ENCODE measurements around the gene PNKD.

PNKD gene

DNA sequence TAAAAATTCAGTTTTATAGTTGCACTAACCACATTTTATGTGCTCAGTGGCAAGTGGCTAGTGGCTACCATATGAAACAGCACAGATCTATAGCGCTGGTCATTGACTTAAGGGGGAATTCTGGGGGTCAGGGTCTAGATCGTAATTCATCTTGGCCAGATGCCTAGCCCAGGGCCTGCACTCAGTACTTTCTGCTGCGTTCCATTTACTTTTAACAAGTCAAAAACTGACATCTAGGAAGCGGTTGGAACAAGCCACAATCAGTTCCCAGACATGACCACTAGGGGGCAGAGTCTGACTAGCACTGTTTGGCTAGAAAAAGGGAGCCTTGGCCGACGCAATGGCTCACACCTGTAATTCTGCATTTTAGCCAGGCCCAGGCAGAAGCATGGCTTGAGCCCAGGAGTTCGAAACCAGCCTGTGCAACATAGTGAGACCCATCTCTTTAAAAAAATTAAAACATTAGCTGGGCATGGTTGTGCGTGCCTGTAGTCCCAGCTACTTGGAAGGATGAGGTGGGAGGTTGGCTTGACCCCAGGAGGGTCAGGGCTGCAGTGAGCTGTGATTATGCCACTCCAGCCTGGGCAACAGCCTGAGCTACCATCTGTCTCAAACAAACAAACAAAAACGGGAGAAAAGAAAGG, 31.0 kb downstream of the PNKD start:
- DNase-seq (ENCODE audit: low read depth in 1 of 2, low spot score in 1 of 2): peak; percentile 78 to 93
- no peaks in the 10 kb centered on the region for H3K27me3 ChIP-seq (ENCODE audit: insufficient read depth, poor library complexity, severe bottlenecking)
- no peak overlapping the region; the same call in 1 of the 2 replicates for H3K27ac ChIP-seq (replicated peaks)
- H3K4me3 ChIP-seq (replicated peaks; ENCODE audit: insufficient read depth, low read length): no peak overlapping the region
- TF ChIP-seq, protein P1, sequence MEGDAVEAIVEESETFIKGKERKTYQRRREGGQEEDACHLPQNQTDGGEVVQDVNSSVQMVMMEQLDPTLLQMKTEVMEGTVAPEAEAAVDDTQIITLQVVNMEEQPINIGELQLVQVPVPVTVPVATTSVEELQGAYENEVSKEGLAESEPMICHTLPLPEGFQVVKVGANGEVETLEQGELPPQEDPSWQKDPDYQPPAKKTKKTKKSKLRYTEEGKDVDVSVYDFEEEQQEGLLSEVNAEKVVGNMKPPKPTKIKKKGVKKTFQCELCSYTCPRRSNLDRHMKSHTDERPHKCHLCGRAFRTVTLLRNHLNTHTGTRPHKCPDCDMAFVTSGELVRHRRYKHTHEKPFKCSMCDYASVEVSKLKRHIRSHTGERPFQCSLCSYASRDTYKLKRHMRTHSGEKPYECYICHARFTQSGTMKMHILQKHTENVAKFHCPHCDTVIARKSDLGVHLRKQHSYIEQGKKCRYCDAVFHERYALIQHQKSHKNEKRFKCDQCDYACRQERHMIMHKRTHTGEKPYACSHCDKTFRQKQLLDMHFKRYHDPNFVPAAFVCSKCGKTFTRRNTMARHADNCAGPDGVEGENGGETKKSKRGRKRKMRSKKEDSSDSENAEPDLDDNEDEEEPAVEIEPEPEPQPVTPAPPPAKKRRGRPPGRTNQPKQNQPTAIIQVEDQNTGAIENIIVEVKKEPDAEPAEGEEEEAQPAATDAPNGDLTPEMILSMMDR (IDR thresholded peaks at IDR 0.05; ENCODE audit: insufficient read depth, low read length): peak; percentile 87
- TF ChIP-seq, protein P2, sequence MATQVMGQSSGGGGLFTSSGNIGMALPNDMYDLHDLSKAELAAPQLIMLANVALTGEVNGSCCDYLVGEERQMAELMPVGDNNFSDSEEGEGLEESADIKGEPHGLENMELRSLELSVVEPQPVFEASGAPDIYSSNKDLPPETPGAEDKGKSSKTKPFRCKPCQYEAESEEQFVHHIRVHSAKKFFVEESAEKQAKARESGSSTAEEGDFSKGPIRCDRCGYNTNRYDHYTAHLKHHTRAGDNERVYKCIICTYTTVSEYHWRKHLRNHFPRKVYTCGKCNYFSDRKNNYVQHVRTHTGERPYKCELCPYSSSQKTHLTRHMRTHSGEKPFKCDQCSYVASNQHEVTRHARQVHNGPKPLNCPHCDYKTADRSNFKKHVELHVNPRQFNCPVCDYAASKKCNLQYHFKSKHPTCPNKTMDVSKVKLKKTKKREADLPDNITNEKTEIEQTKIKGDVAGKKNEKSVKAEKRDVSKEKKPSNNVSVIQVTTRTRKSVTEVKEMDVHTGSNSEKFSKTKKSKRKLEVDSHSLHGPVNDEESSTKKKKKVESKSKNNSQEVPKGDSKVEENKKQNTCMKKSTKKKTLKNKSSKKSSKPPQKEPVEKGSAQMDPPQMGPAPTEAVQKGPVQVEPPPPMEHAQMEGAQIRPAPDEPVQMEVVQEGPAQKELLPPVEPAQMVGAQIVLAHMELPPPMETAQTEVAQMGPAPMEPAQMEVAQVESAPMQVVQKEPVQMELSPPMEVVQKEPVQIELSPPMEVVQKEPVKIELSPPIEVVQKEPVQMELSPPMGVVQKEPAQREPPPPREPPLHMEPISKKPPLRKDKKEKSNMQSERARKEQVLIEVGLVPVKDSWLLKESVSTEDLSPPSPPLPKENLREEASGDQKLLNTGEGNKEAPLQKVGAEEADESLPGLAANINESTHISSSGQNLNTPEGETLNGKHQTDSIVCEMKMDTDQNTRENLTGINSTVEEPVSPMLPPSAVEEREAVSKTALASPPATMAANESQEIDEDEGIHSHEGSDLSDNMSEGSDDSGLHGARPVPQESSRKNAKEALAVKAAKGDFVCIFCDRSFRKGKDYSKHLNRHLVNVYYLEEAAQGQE (IDR thresholded peaks at IDR 0.05; ENCODE audit: insufficient replicate concordance, low read depth): no peak

DNA sequence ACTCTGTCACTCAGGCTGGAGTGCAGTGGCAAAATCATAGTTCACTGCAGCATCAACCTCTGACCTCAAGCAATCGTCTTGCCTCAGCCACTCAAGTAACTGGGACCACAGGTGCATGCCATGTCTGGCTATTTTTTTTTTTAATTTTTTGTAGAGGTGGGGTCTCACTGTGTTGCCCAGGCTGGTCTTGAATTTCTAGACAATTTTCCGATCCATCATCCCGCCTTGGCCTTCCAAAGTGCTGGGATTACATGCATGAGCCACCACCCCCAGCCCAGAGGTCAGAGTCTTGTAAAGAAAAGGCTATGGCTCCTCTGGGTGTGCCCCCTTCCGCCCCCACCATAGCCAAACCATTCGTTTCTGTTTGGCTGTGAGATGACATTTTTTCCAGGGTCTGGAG, 35.1 kb downstream of the PNKD start:
- DNase-seq (ENCODE audit: low read depth in 1 of 2, low spot score in 1 of 2): no peak
- Histone ChIP-seq H3K27ac (replicated peaks) (no peak overlapping the region), H3K4me3 (replicated peaks; ENCODE audit: insufficient read depth, low read length) (no peak overlapping the region), H3K27me3 (ENCODE audit: insufficient read depth, poor library complexity, severe bottlenecking) (no peaks in the 10 kb centered on the region)
- TF ChIP-seq GABPA (IDR thresholded peaks at IDR 0.05; ENCODE audit: low read depth): no peak
- TF ChIP-seq, protein P1 (IDR thresholded peaks at IDR 0.05; ENCODE audit: insufficient read depth, low read length): no peak
- TF ChIP-seq POLR2AphosphoS5 (IDR thresholded peaks at IDR 0.05; ENCODE audit: low read depth): no peak

- Histone ChIP-seq H3K27ac (replicated peaks) (no peak overlapping the region), H3K27me3 (ENCODE audit: insufficient read depth, poor library complexity, severe bottlenecking) (no peaks in the 10 kb centered on the region), H3K4me3 (replicated peaks; ENCODE audit: insufficient read depth, low read length) (no peak overlapping the region)
- TF ChIP-seq, protein P1 (IDR thresholded peaks at IDR 0.05; ENCODE audit: insufficient read depth, low read length): no peak
- no peak for TF ChIP-seq GABPA (IDR thresholded peaks at IDR 0.05; ENCODE audit: low read depth)
- TF ChIP-seq SPI1 (IDR thresholded peaks at IDR 0.05; ENCODE audit: borderline replicate concordance, low read depth): no peak
- TF ChIP-seq, protein P2 (IDR thresholded peaks at IDR 0.05; ENCODE audit: insufficient replicate concordance, low read depth): no peak
- no peak for TF ChIP-seq POLR2AphosphoS5 (IDR thresholded peaks at IDR 0.05; ENCODE audit: low read depth)
- no peak for DNase-seq (ENCODE audit: low read depth in 1 of 2, low spot score in 1 of 2)
Observed at GRCh38 chr2:218306184-218306920, 36.0 kb downstream of the PNKD start.
